Activated CD8-positive, alpha-beta memory T cell treated with anti-CD3 and anti-CD28 coated beads for 1 hour (primary cell): ENCODE results near the gene XRN1.
"Not testable (repeated sequence)": the region's sequence is repeated elsewhere in the genome, so short reads cannot be mapped to it uniquely, and the experiment has no call there.

Experiments used
- DNase-seq, 2 donors: peaks; one replicate each; pipeline ENCODE4 v3.0.0-alpha.2; 2020; ENCODE audit warnings: low read depth in 1 of 2; ENCODE audit errors: extremely low read depth in 1 of 2

Gene XRN1

GRCh38 chr3:142447852-142448823 is at the start of gene XRN1:
Gene XRN1 (minus strand): TSS chr3:142448037. CDS start chr3:142447944, 93 bp downstream.
- DNase-seq: peak; percentile 77 to 90

GRCh38 chr3:142495103-142495502 is 47.3 kb upstream of the XRN1 start:
- DNase-seq: no peak

GRCh38 chr3:142492184-142492583 is 44.3 kb upstream of the XRN1 start:
- no peak for DNase-seq

GRCh38 chr3:142489572-142490323 is 41.9 kb upstream of the XRN1 start:
- no peak for DNase-seq

GRCh38 chr3:142484912-142485435 is 37.1 kb upstream of the XRN1 start:
- DNase-seq: no peak

GRCh38 chr3:142481196-142481595 is 33.4 kb upstream of the XRN1 start:
- no peak for DNase-seq

GRCh38 chr3:142470826-142471225 is 23.0 kb upstream of the XRN1 start:
- no peak for DNase-seq

- no peak for DNase-seq
Observed at GRCh38 chr3:142468456-142468855, 20.6 kb upstream of the XRN1 start.

- no peak for DNase-seq
Observed at GRCh38 chr3:142467768-142468167, 19.9 kb upstream of the XRN1 start.

- DNase-seq: no peak
Observed at GRCh38 chr3:142460689-142461088, 12.9 kb upstream of the XRN1 start.

GRCh38 chr3:142459929-142460328 is 12.1 kb upstream of the XRN1 start:
- DNase-seq: no peak

- DNase-seq: no peak
Observed at GRCh38 chr3:142459096-142459495, 11.3 kb upstream of the XRN1 start.

GRCh38 chr3:142450881-142451280 is 3.0 kb upstream of the XRN1 start:
- DNase-seq: no peak

- DNase-seq: no peak
Observed at GRCh38 chr3:142450189-142450588, 2.4 kb upstream of the XRN1 start.

- DNase-seq: peak in 1 of 2 donors; percentile 11
Observed at GRCh38 chr3:142447301-142447851, 461 bp downstream of the XRN1 start.

- DNase-seq: no peak
Observed at GRCh38 chr3:142445816-142446254, 2.0 kb downstream of the XRN1 start.

- no peak for DNase-seq
Observed at GRCh38 chr3:142444343-142444742, 3.5 kb downstream of the XRN1 start.

GRCh38 chr3:142443060-142443459 is 4.8 kb downstream of the XRN1 start:
- DNase-seq: not testable (repeated sequence)

GRCh38 chr3:142439499-142440220 is 8.2 kb downstream of the XRN1 start:
- DNase-seq: not testable (repeated sequence)

GRCh38 chr3:142438096-142438495 is 9.7 kb downstream of the XRN1 start:
- not testable (repeated sequence) for DNase-seq
